HCT116 (cell line): ENCODE data around the gene PDE10A.

Experiments used
- CTCF ChIP-seq, 3 experiments: fragments of 200-600 bp in 1 of 3; sonication (generic) in 1 of 3; IDR thresholded peaks in 2 of 3; conservative IDR thresholded peaks in 1 of 3; 2 replicates each; pipeline ENCODE4 v1.5.1; 2012 to 2017; ENCODE audit warnings: low read depth in 2 of 3, low read length in 2 of 3, antibody characterized with exemption in 1 of 3, borderline replicate concordance in 1 of 3, control low read depth in 1 of 3, mild to moderate bottlenecking in 1 of 3, mixed read lengths in 1 of 3, mixed run types in 1 of 3, moderate library complexity in 1 of 3; ENCODE audit not compliant: insufficient read depth in 1 of 3
- POLR2A ChIP-seq: IDR thresholded peaks from 2 replicates; pipeline ENCODE4 v1.7.0; 2011; ENCODE audit warnings: borderline replicate concordance; ENCODE audit not compliant: insufficient read depth, insufficient read length; ENCODE audit errors: extremely low read depth
- SIN3A ChIP-seq: IDR thresholded peaks from 2 replicates; pipeline ENCODE4 v1.6.1; 2012; ENCODE audit warnings: low read depth

GRCh38 chr6:165599596-165600487, 63.2 kb downstream of the PDE10A start:
- no peak for TF ChIP-seq SIN3A
- no peak for TF ChIP-seq POLR2A
- TF ChIP-seq CTCF (IDR thresholded peaks at IDR 0.05 in 2 of 3, conservative IDR thresholded peaks at IDR 0.05 in 1 of 3; ENCODE audit: borderline replicate concordance in 1 of 3, insufficient read depth in 1 of 3, low read depth in 2 of 3, low read length in 2 of 3), result no peak
